ENCODE results near the gene ZNRF2.

DNA sequence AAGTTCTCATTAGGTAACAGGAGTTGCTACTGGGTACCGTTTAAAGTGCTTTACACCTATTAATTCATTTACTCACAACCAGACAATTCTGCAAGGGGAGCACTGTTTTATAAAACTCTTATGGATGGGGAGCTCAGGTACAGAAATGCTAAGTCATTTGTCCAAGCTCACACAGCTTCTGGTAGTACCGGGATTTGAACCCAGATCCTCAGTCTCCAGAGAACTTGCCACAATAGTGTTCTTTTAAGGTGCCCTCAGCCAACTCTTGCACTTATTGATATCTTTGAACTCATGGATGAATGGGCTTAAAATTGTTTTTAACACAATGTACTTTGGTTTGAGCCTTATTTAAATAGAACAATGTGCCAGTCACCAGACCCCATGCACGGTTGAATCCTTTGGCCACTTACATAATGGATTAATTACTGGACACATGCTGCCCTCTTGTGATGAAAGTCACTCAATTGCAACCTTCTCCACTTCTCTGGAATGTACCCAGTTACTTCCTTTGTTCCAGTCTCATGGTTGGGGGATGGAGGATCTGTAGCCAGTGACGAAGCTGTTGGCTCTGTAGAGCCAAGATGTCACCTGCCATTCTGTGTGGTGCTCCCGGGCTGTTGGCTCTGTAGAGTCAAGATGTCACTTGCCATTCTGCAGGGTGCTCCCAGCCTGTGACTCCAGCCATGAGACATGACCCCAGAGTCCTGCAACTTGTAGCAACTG, 128.5 kb downstream of the ZNRF2 start:
- TF ChIP-seq, protein P1, sequence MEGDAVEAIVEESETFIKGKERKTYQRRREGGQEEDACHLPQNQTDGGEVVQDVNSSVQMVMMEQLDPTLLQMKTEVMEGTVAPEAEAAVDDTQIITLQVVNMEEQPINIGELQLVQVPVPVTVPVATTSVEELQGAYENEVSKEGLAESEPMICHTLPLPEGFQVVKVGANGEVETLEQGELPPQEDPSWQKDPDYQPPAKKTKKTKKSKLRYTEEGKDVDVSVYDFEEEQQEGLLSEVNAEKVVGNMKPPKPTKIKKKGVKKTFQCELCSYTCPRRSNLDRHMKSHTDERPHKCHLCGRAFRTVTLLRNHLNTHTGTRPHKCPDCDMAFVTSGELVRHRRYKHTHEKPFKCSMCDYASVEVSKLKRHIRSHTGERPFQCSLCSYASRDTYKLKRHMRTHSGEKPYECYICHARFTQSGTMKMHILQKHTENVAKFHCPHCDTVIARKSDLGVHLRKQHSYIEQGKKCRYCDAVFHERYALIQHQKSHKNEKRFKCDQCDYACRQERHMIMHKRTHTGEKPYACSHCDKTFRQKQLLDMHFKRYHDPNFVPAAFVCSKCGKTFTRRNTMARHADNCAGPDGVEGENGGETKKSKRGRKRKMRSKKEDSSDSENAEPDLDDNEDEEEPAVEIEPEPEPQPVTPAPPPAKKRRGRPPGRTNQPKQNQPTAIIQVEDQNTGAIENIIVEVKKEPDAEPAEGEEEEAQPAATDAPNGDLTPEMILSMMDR (conservative IDR thresholded peaks at IDR 0.05 in 1 of 2, IDR thresholded peaks at IDR 0.05 in 1 of 2; ENCODE audit: extremely low read depth in 1 of 2, insufficient read depth in 1 of 2, low read depth in 1 of 2, low read length in 2 of 2) = peak; percentile 62 to 67
- no peak for TF ChIP-seq EZH2 (IDR thresholded peaks at IDR 0.05; ENCODE audit: borderline replicate concordance, low read length)

Data from mammary epithelial cell (primary cell).